ENCODE results near the gene DTX4. TPM values are rescaled to one million over a fixed set of nuclear protein-coding genes. Genes with fewer than 3 reads are reported as not detected.
A peak's percentile ranks its signal among the peaks of the same experiment; 100 is the strongest.

DTX4 gene
- total RNA-seq, 1 experiment from 2014 or later, result 96.7 TPM

GRCh38 chr11:59255281-59255680 lies 83.3 kb downstream of the DTX4 start:
- BruUV-seq (replicated peaks), result no TSS peak
- no peaks in the 10 kb centered on the region for H3K9me3 Mint-ChIP-seq (ENCODE audit: unreplicated experiment)
- TF ChIP-seq CTCF (IDR thresholded peaks at IDR 0.05; ENCODE audit: insufficient read depth in 1 of 2, low read depth in 1 of 2, low read length in 1 of 2, severe bottlenecking in 1 of 2, unreplicated experiment in 1 of 2), result no peak
- peak; percentile 16 to 54 for DNase-seq
- no peak overlapping the region for H3K4me3 ChIP-seq (ENCODE audit: low read depth, low read length)
- no peak overlapping the region for H3K4me3 Mint-ChIP-seq (ENCODE audit: unreplicated experiment)
- H3K4me1 ChIP-seq, result 0 out of 2 replicates have a peak, but pooled peaks cover 4% of the 10 kb centered on the region
- H3K36me3 Mint-ChIP-seq (ENCODE audit: insufficient read depth, unreplicated experiment), result no peaks in the 10 kb centered on the region
- H3K36me3 ChIP-seq (ENCODE audit: control insufficient read depth, insufficient read depth, low read length), result no peaks in the 10 kb centered on the region
- no peak overlapping the region for H3K27ac Mint-ChIP-seq (ENCODE audit: unreplicated experiment)
- H3K4me1 Mint-ChIP-seq (ENCODE audit: low read depth, unreplicated experiment), result peaks cover 7% of the 10 kb centered on the region
- CTCF ChIA-PET, result no interaction called here
- H3K27me3 Mint-ChIP-seq (ENCODE audit: insufficient read depth, unreplicated experiment), result peaks cover 9% of the 10 kb centered on the region
- no peaks in the 10 kb centered on the region for H3K9me3 ChIP-seq
- H3K27me3 ChIP-seq (replicated peaks; ENCODE audit: control insufficient read depth, insufficient read depth, low read length), result no peaks in the 10 kb centered on the region
- POLR2A ChIA-PET, result interaction anchor here (0.5 kb wide), 1 partner anchor 302 kb away, joined by 8 read pairs; no protein-coding TSS in a partner anchor
- intact Hi-C loops (cut with micrococcal nuclease; ENCODE audit: unreplicated experiment), result no loop called here

Other genes starting within 250 kb of the DTX4 start
- gene GLYATL1, start 232.6 kb upstream of the DTX4 start, total RNA-seq (2022), result 1.5 and 4.0 TPM in 2 replicates
- gene GLYATL1B, start 85.8 kb upstream of the DTX4 start, total RNA-seq (2022), result not detected in 2 replicates
- gene FAM111B, start 64.9 kb upstream of the DTX4 start, total RNA-seq (2022), result 49.3 and 55.8 TPM in 2 replicates
- gene FAM111A, start 29.3 kb upstream of the DTX4 start, total RNA-seq (2022), result 76.1 and 78.8 TPM in 2 replicates
- gene MPEG1, start 40.8 kb downstream of the DTX4 start, total RNA-seq (2022), result not detected in 2 replicates
- not detected in 2 replicates for gene OR5AN1, start 186.8 kb downstream of the DTX4 start, total RNA-seq (2022)

Data from Caco-2 (cell line).